GM15510 (cell line): ENCODE results near the gene EXOC6.

Experiments
- POLR2A ChIP-seq: IDR thresholded peaks from 3 replicates; pipeline ENCODE4 v1.6.1; 2011; ENCODE audit warnings: borderline replicate concordance; ENCODE audit not compliant: insufficient read length; ENCODE audit errors: extremely low read depth

EXOC6 gene

GRCh38 chr10:92891885-92892690 lies 43.8 kb downstream of the EXOC6 start:
- TF ChIP-seq POLR2A, result no peak

GRCh38 chr10:92892691-92893054 lies 44.4 kb downstream of the EXOC6 start:
- TF ChIP-seq POLR2A, result no peak

- no peak for TF ChIP-seq POLR2A
Measured at GRCh38 chr10:92894081-92894655, 45.8 kb downstream of the EXOC6 start.

GRCh38 chr10:92897916-92898315 lies 49.6 kb downstream of the EXOC6 start:
- TF ChIP-seq POLR2A, result no peak

GRCh38 chr10:92901819-92902251 lies 53.5 kb downstream of the EXOC6 start:
- no peak for TF ChIP-seq POLR2A

- no peak for TF ChIP-seq POLR2A
Measured at GRCh38 chr10:92903633-92904032, 55.3 kb downstream of the EXOC6 start.

- no peak for TF ChIP-seq POLR2A
Measured at GRCh38 chr10:92907280-92907679, 59.0 kb downstream of the EXOC6 start.

- TF ChIP-seq POLR2A, result no peak
Measured at GRCh38 chr10:92913973-92914372, 65.7 kb downstream of the EXOC6 start.

GRCh38 chr10:92914478-92915325 lies 66.4 kb downstream of the EXOC6 start:
- no peak for TF ChIP-seq POLR2A

- TF ChIP-seq POLR2A, result no peak
Measured at GRCh38 chr10:92915892-92916291, 67.6 kb downstream of the EXOC6 start.

GRCh38 chr10:92916433-92916832 lies 68.1 kb downstream of the EXOC6 start:
- no peak for TF ChIP-seq POLR2A

- TF ChIP-seq POLR2A, result no peak
Measured at GRCh38 chr10:92918603-92919002, 70.3 kb downstream of the EXOC6 start.

- TF ChIP-seq POLR2A, result no peak
Measured at GRCh38 chr10:92920866-92921265, 72.5 kb downstream of the EXOC6 start.

- TF ChIP-seq POLR2A, result no peak
Measured at GRCh38 chr10:92923416-92923815, 75.1 kb downstream of the EXOC6 start.

- no peak for TF ChIP-seq POLR2A
Measured at GRCh38 chr10:92929896-92930295, 81.6 kb downstream of the EXOC6 start.
